Neutrophil (primary cell): ENCODE measurements around the gene DNAJC4.

Experiments
- H3K27ac ChIP-seq: fragments of 200-600 bp; sonication (generic); 2 replicates; pipeline ENCODE4 v1.5.1; 2016; ENCODE audit warnings: mild to moderate bottlenecking, moderate library complexity
- H3K27me3 ChIP-seq: fragments of 200-600 bp; sonication (generic); 2 replicates; pipeline ENCODE4 v1.6.0; 2016; ENCODE audit warnings: mild to moderate bottlenecking
- H3K36me3 ChIP-seq: fragments of 200-600 bp; sonication (generic); 2 replicates; pipeline ENCODE4 v1.5.1; 2017
- H3K4me1 ChIP-seq, 2 experiments: fragments of 200-600 bp in 1 of 2; sonication (generic) in 1 of 2; 1 replicate in 1 of 2; 2 replicates in 1 of 2; pipeline versions ENCODE4 v1.5.1 to v1.6.1; 2013 to 2016; ENCODE audit warnings: low read depth in 1 of 2, low read length in 1 of 2, mild to moderate bottlenecking in 1 of 2, moderate library complexity in 1 of 2; ENCODE audit not compliant: control insufficient read depth in 1 of 2, insufficient read depth in 1 of 2
- H3K4me3 ChIP-seq, 2 experiments: fragments of 200-600 bp in 1 of 2; sonication (generic) in 1 of 2; 1 replicate in 1 of 2; 2 replicates in 1 of 2; pipeline ENCODE4 v1.5.1; 2013 to 2016; ENCODE audit warnings: low read depth in 1 of 2, low read length in 1 of 2, mild to moderate bottlenecking in 1 of 2, moderate library complexity in 1 of 2
- H3K9me3 ChIP-seq: fragments of 200-600 bp; sonication (generic); 2 replicates; pipeline ENCODE4 v1.5.1; 2016
- CTCF ChIP-seq: fragments of 200-600 bp; sonication (generic); IDR thresholded peaks from 2 replicates; pipeline ENCODE4 v1.5.1; 2016; ENCODE audit warnings: antibody characterized with exemption

Gene DNAJC4

DNA sequence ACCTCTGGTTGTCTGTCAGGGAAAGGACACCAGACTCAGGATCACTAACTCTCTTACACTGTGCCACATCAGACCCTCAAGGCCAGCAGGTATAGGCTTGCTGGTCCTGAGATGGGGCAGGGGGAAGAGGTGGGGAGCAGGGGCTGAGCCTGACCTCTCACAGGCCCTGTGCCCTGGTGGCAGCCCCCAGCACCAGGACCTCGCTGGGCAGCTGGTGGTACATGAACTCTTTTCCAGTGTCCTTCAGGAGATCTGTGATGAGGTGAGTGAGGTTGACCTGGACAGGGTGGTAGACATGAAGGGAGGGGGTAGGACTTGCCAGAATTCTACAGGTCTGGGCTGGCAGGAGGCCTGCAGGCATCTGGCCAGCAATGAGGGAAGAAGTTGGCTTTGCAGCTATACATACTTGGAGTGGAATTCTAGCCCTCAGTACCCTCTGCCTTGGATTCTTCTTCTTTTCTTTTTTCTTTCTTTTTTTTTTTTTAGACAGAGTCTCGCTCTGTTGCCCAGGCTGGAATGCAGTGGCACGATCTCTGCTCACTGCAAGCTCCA, 2.9 kb upstream of the DNAJC4 start:
- Histone ChIP-seq H3K36me3 (peaks cover 23% of the 10 kb centered on the region), H3K27me3 (no peaks in the 10 kb centered on the region), H3K4me3 (peak overlapping the region; percentile 75 to 84), H3K4me1 (peaks cover 56 to 59% of the 10 kb centered on the region in 2 experiments), H3K27ac (peak overlapping the region; percentile 85), H3K9me3 (no peaks in the 10 kb centered on the region)
- no peak for TF ChIP-seq CTCF

DNA sequence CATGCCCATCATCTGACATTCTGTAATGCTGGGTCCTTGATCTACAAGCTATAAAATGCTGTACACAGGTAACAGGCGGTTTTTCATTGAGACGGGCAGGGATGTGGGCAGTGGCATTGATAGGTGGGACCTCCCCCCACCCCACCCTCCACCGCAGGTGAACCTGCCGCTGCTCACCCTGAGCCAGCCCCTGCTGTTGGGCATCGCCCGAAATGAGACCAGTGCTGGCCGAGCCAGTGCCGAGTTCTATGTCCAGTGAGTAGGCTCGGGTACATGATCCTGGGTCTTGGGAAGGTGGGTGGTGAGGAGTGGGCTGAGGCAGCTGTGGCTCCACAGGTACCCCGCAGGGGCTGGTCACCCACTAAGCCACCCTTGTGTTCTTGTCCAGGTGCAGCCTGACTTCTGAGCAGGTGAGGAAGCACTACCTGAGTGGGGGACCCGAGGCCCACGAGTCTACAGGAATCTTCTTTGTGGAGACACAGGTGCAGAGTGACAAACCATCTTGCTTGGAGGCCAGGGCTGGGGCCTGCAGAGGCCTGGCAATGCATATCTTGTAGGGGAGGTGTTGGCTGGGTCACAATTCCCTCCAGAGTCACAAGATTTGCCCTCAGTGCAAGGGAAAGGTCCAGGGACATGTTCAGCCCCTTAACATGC, 1.1 kb upstream of the DNAJC4 start:
- Histone ChIP-seq H3K27me3 (peaks cover 11% of the 10 kb centered on the region), H3K4me3 (peak overlapping the region in 1 of 2 experiments; percentile 96), H3K4me1 (peaks cover 63 to 67% of the 10 kb centered on the region in 2 experiments), H3K9me3 (no peaks in the 10 kb centered on the region), H3K36me3 (peaks cover 6% of the 10 kb centered on the region), H3K27ac (peak overlapping the region; percentile 97)
- no peak for TF ChIP-seq CTCF

- H3K4me1 ChIP-seq: peaks cover 61 to 68% of the 10 kb centered on the region in 2 experiments
- H3K36me3 ChIP-seq: peaks cover under 1% of the 10 kb centered on the region
- peak overlapping the region; percentile 97 for H3K27ac ChIP-seq
- peaks cover 14% of the 10 kb centered on the region for H3K27me3 ChIP-seq
- peak overlapping the region; percentile 77 to 96 for H3K4me3 ChIP-seq
- no peak for TF ChIP-seq CTCF
- no peaks in the 10 kb centered on the region for H3K9me3 ChIP-seq
These were observed 591 bp upstream of the DNAJC4 start for GRCh38 chr11:64229744-64230170.

- Histone ChIP-seq H3K9me3 (no peaks in the 10 kb centered on the region), H3K4me1 (peaks cover 59 to 64% of the 10 kb centered on the region in 2 experiments), H3K4me3 (peak overlapping the region; percentile 77 to 96), H3K27ac (peak overlapping the region; percentile 97), H3K27me3 (peaks cover 24% of the 10 kb centered on the region), H3K36me3 (no peaks in the 10 kb centered on the region)
- TF ChIP-seq CTCF: no peak
These were observed 627 bp downstream of the DNAJC4 start for GRCh38 chr11:64230985-64231365.

- H3K4me1 ChIP-seq: peaks cover 57 to 62% of the 10 kb centered on the region in 2 experiments
- TF ChIP-seq CTCF: no peak
- no peaks in the 10 kb centered on the region for H3K36me3 ChIP-seq
- no peaks in the 10 kb centered on the region for H3K9me3 ChIP-seq
- peak overlapping the region; percentile 77 to 96 for H3K4me3 ChIP-seq
- H3K27me3 ChIP-seq: peaks cover 24% of the 10 kb centered on the region
- peak overlapping the region; percentile 97 for H3K27ac ChIP-seq
These were observed 1.2 kb downstream of the DNAJC4 start for GRCh38 chr11:64231546-64231945.
